Ishikawa (cell line): Measurements from ENCODE around the gene NAA50.

Experiments used
- CEBPB ChIP-seq: IDR thresholded peaks from 2 replicates; pipeline ENCODE4 v1.6.1; 2012
- EP300 ChIP-seq: IDR thresholded peaks from 2 replicates; pipeline ENCODE4 v1.6.1; 2012; ENCODE audit warnings: borderline replicate concordance
- FOXM1 ChIP-seq: IDR thresholded peaks from 2 replicates; pipeline ENCODE4 v1.6.1; 2012; ENCODE audit warnings: low read depth, borderline replicate concordance
- MAX ChIP-seq: IDR thresholded peaks from 2 replicates; pipeline ENCODE4 v1.6.1; 2012
- NFIC ChIP-seq: IDR thresholded peaks from 2 replicates; pipeline ENCODE4 v1.6.1; 2012
- RAD21 ChIP-seq: IDR thresholded peaks from 2 replicates; pipeline ENCODE4 v1.6.1; 2012; ENCODE audit warnings: low read depth
- REST ChIP-seq: IDR thresholded peaks from 2 replicates; pipeline ENCODE4 v1.6.1; 2012; ENCODE audit warnings: low read depth, mild to moderate bottlenecking
- TAF1 ChIP-seq: IDR thresholded peaks from 2 replicates; pipeline ENCODE4 v1.6.1; 2012; ENCODE audit warnings: low read depth, mild to moderate bottlenecking
- ZBTB7A ChIP-seq: IDR thresholded peaks from 2 replicates; pipeline ENCODE4 v1.6.1; 2012; ENCODE audit warnings: low read depth

GRCh38 chr3:113769551-113769950 is 23.5 kb upstream of the NAA50 start:
- TF ChIP-seq FOXM1, result no peak
- TF ChIP-seq NFIC, result no peak
- TF ChIP-seq TAF1, result no peak
- no peak for TF ChIP-seq EP300
- no peak for TF ChIP-seq MAX
- TF ChIP-seq RAD21, result no peak
- no peak for TF ChIP-seq REST
- TF ChIP-seq ZBTB7A, result no peak
- no peak for TF ChIP-seq CEBPB
